H1 (cell line): ENCODE results near the gene YBX1. TPM values are rescaled to one million over a fixed set of nuclear protein-coding genes. Genes with fewer than 3 reads are reported as not detected.

Experiments
- CTCF ChIA-PET: fragments of 300-600 bp; sonication (Branson Sonifier 250); formaldehyde crosslinking; loops from one replicate; lab custom pipeline; 2021; ENCODE audit not compliant: partially characterized antibody; lab: Charles Lee
- POLR2A ChIA-PET: fragments of 300-600 bp; sonication (Branson Sonifier 250); formaldehyde crosslinking; loops from one replicate; lab custom pipeline; 2021; ENCODE audit warnings: inconsistent platforms; ENCODE audit not compliant: partially characterized antibody; lab: Charles Lee
- DNase-seq, 2 experiments: peaks; one replicate each; pipeline versions ENCODE4 v3.0.0 to v3.0.0-alpha.2; 2010 to 2022; ENCODE audit warnings: low spot score in 2 of 2, low read depth in 1 of 2, mixed read lengths in 1 of 2
- FAIRE-seq: peaks from 2 replicates; lab custom pipeline; 2011; peaks lifted over from hg19 to GRCh38; lab: Jason Lieb, UNC
- H2AFZ ChIP-seq: 2 replicates; pipeline ENCODE4 v1.8.1; 2012; ENCODE audit warnings: low read length, inconsistent platforms
- H2AK5ac ChIP-seq: 2 replicates; pipeline ENCODE4 v1.6.1; 2013; ENCODE audit warnings: low read depth, low read length
- H2BK120ac ChIP-seq: replicated peaks from 2 replicates; pipeline ENCODE3; 2013; ENCODE audit warnings: low read depth, low read length, inconsistent platforms
- H2BK12ac ChIP-seq: 2 replicates; pipeline ENCODE4 v1.6.1; 2013; ENCODE audit warnings: low read depth, low read length
- H2BK15ac ChIP-seq: 2 replicates; pipeline ENCODE4 v1.6.1; 2013; ENCODE audit warnings: low read length
- H2BK20ac ChIP-seq: 2 replicates; pipeline ENCODE4 v1.6.1; 2013; ENCODE audit warnings: low read length
- H2BK5ac ChIP-seq: 2 replicates; pipeline ENCODE4 v1.6.1; 2013; ENCODE audit warnings: low read depth, low read length
- H3K14ac ChIP-seq: 2 replicates; pipeline ENCODE4 v1.6.1; 2013; ENCODE audit warnings: inconsistent platforms; ENCODE audit not compliant: insufficient read length
- H3K18ac ChIP-seq: 2 replicates; pipeline ENCODE4 v1.6.1; 2013; ENCODE audit warnings: low read length; ENCODE audit errors: extremely low read depth
- H3K23ac ChIP-seq: 2 replicates; pipeline ENCODE4 v1.6.1; 2013; ENCODE audit warnings: inconsistent platforms; ENCODE audit not compliant: insufficient read length
- H3K23me2 ChIP-seq: 2 replicates; pipeline ENCODE4 v1.6.1; 2013; ENCODE audit warnings: low read depth, low read length
- H3K27ac ChIP-seq: 2 replicates; pipeline ENCODE4 v1.6.1; 2011; ENCODE audit warnings: low read depth, low read length, inconsistent platforms
- H3K27me3 ChIP-seq, 4 experiments: replicated peaks in 1 of 4; 1 replicate in 1 of 4; 2 replicates in 3 of 4; pipeline versions ENCODE4 v1.6.1 to v1.8.1; 2011 to 2013; ENCODE audit warnings: low read length in 3 of 4, mild to moderate bottlenecking in 3 of 4, inconsistent platforms in 2 of 4, mixed read lengths in 2 of 4, moderate library complexity in 1 of 4; ENCODE audit not compliant: control insufficient read depth in 3 of 4, insufficient read depth in 3 of 4; ENCODE audit errors: extremely low read depth in 1 of 4
- H3K36me3 ChIP-seq, 4 experiments: 2 replicates each; pipeline versions ENCODE4 v1.6.1 to v1.8.1; 2011 to 2013; ENCODE audit warnings: mild to moderate bottlenecking in 4 of 4, low read length in 3 of 4, moderate library complexity in 2 of 4, control low read depth in 1 of 4, inconsistent platforms in 1 of 4; ENCODE audit not compliant: insufficient read depth in 4 of 4, control insufficient read depth in 2 of 4
- H3K4ac ChIP-seq: replicated peaks from 2 replicates; pipeline ENCODE3; 2013; ENCODE audit warnings: low read length, low read depth, mixed read lengths, inconsistent platforms; ENCODE audit not compliant: insufficient read length
- H3K4me1 ChIP-seq, 4 experiments: replicated peaks in 1 of 4; 1 replicate in 1 of 4; 2 replicates in 3 of 4; pipeline versions ENCODE4 v1.6.1 to v1.8.1; 2011 to 2013; ENCODE audit warnings: low read length in 3 of 4, inconsistent platforms in 2 of 4, mixed read lengths in 1 of 4; ENCODE audit not compliant: insufficient read depth in 4 of 4, control insufficient read depth in 3 of 4
- H3K4me2 ChIP-seq, 2 experiments: 2 replicates each; pipeline versions ENCODE4 v1.6.1 to v1.8.1; 2011 to 2013; ENCODE audit warnings: low read depth in 2 of 2, low read length in 2 of 2, control low read depth in 1 of 2, inconsistent platforms in 1 of 2, mild to moderate bottlenecking in 1 of 2; ENCODE audit not compliant: insufficient read depth in 1 of 2
- H3K4me3 ChIP-seq, 4 experiments: fragments of 200-600, 300-600 bp in 1 of 4; sonication (generic), shearing (Covaris generic), sonication (Bioruptor Twin) in 1 of 4; 2 replicates each; pipeline versions ENCODE4 v1.5.1 to v1.8.1; 2011 to 2016; ENCODE audit warnings: low read length in 4 of 4, low read depth in 3 of 4, control low read depth in 2 of 4, inconsistent platforms in 2 of 4, mild to moderate bottlenecking in 2 of 4, mixed read lengths in 1 of 4, moderate library complexity in 1 of 4; ENCODE audit not compliant: insufficient read depth in 2 of 4; ENCODE audit errors: extremely low read depth in 1 of 4
- H3K56ac ChIP-seq: replicated peaks from 2 replicates; pipeline ENCODE3; 2013; ENCODE audit warnings: low read depth, mild to moderate bottlenecking, mixed read lengths, low read length, inconsistent platforms; ENCODE audit not compliant: insufficient read length
- H3K79me1 ChIP-seq: 2 replicates; pipeline ENCODE4 v1.6.1; 2013; ENCODE audit warnings: low read depth, low read length, control low read depth
- H3K79me2 ChIP-seq, 2 experiments: 2 replicates each; pipeline versions ENCODE4 v1.6.1 to v1.8.1; 2012 to 2013; ENCODE audit warnings: low read length in 2 of 2, mild to moderate bottlenecking in 2 of 2, inconsistent platforms in 1 of 2; ENCODE audit not compliant: insufficient read depth in 2 of 2, control insufficient read depth in 1 of 2
- H3K9ac ChIP-seq, 4 experiments: replicated peaks in 1 of 4; 1 replicate in 1 of 4; 2 replicates in 3 of 4; pipeline versions ENCODE4 v1.6.1 to v1.8.1; 2011 to 2013; ENCODE audit warnings: low read depth in 3 of 4, low read length in 3 of 4, control low read depth in 2 of 4, mild to moderate bottlenecking in 2 of 4, moderate library complexity in 2 of 4, inconsistent platforms in 1 of 4; ENCODE audit errors: extremely low read depth in 1 of 4
- H3K9me3 ChIP-seq, 2 experiments: 2 replicates each; pipeline versions ENCODE4 v1.6.1 to v1.8.1; 2012 to 2013; ENCODE audit warnings: mild to moderate bottlenecking in 2 of 2, moderate library complexity in 2 of 2, control low read depth in 1 of 2, inconsistent platforms in 1 of 2, low read depth in 1 of 2, low read length in 1 of 2, mixed read lengths in 1 of 2; ENCODE audit not compliant: insufficient read depth in 2 of 2
- H4K20me1 ChIP-seq, 2 experiments: replicated peaks in 1 of 2; 2 replicates each; pipeline versions ENCODE3 to v1.8.1; 2011 to 2013; ENCODE audit warnings: inconsistent platforms in 2 of 2, low read length in 2 of 2, mild to moderate bottlenecking in 1 of 2; ENCODE audit not compliant: insufficient read depth in 2 of 2, control insufficient read depth in 1 of 2
- H4K5ac ChIP-seq: 2 replicates; pipeline ENCODE4 v1.6.1; 2013; ENCODE audit warnings: low read length, low read depth, mixed read lengths, inconsistent platforms; ENCODE audit not compliant: insufficient read length
- H4K8ac ChIP-seq: 2 replicates; pipeline ENCODE4 v1.8.0; 2013; ENCODE audit warnings: mild to moderate bottlenecking, moderate library complexity, low read length, inconsistent platforms; ENCODE audit not compliant: insufficient read depth; ENCODE audit errors: extremely low read depth
- H4K91ac ChIP-seq: replicated peaks from 2 replicates; pipeline ENCODE3; 2013; ENCODE audit warnings: low read length, mixed read lengths, inconsistent platforms; ENCODE audit not compliant: insufficient read length
- ATF3 ChIP-seq: IDR thresholded peaks from 2 replicates; pipeline ENCODE4 v1.6.1; 2011; ENCODE audit warnings: low read depth, mild to moderate bottlenecking, low read length; ENCODE audit not compliant: insufficient read depth
- CHD2 ChIP-seq: IDR thresholded peaks from 2 replicates; pipeline ENCODE4 v1.6.1; 2012; ENCODE audit warnings: low read length, improper control_type of control experiment
- KDM4A ChIP-seq: IDR thresholded peaks from one replicate; pipeline ENCODE4 v1.7.1; 2012; ENCODE audit warnings: low read depth, mild to moderate bottlenecking, moderate library complexity, low read length, inconsistent platforms; ENCODE audit not compliant: severe bottlenecking
- NRF1 ChIP-seq: IDR thresholded peaks from 2 replicates; pipeline ENCODE4 v1.6.1; 2011; ENCODE audit warnings: mild to moderate bottlenecking, low read depth, low read length, improper control_type of control experiment
- PHF8 ChIP-seq: fragments of 200-600 bp; sonication (generic); conservative IDR thresholded peaks from 2 replicates; pipeline ENCODE4 v1.7.1; 2012; ENCODE audit warnings: low read depth, mild to moderate bottlenecking, inconsistent platforms, low read length, moderate library complexity
- RXRA ChIP-seq: IDR thresholded peaks from 2 replicates; pipeline ENCODE4 v1.6.1; 2011; ENCODE audit warnings: low read depth, mild to moderate bottlenecking, low read length, moderate library complexity; ENCODE audit not compliant: insufficient read depth
- SUZ12 ChIP-seq: fragments of 200-600 bp; sonication (generic); IDR thresholded peaks from 2 replicates; pipeline ENCODE4 v1.6.1; 2012; ENCODE audit warnings: mild to moderate bottlenecking, inconsistent platforms, low read length, moderate library complexity, mixed read lengths
- WGBS, 2 experiments: shearing (Covaris generic) in 1 of 2; methylation state at CpG; one replicate each; pipeline versions ENCODE4 v1.1.6 to v1.1.7; 2013 to 2015; ENCODE audit warnings: low lambda C conversion rate in 2 of 2, mixed read lengths in 2 of 2, inconsistent platforms in 1 of 2, low coverage in 1 of 2, missing lambda C conversion rate in 1 of 2; ENCODE audit not compliant: insufficient replicate concordance in 2 of 2, insufficient coverage in 1 of 2, insufficient read length in 1 of 2; ENCODE audit errors: extremely low coverage in 1 of 2, missing lambda C conversion rate in 1 of 2; 5-methylcytosine and 5-hydroxymethylcytosine counted together
- polyA plus RNA-seq, 7 experiments: library from polyadenylated mRNA; depleted of rRNA in 3 of 7; stranded (reverse) in 5 of 7; unstranded in 2 of 7; fragments of >200 nt in 5 of 7; fragments of 200-250 nt in 2 of 7; gene quantifications; 1 replicate in 5 of 7; 2 replicates in 1 of 7; 4 replicates in 1 of 7; pipeline versions ENCODE4 v1.2.1 to v1.2.3, GENCODE V29; 2011 to 2013; ENCODE audit warnings: missing spikeins in 2 of 7, mixed read lengths in 2 of 7
- total RNA-seq: library from RNA; stranded (reverse); fragmentation: NEBNext Ultra II Directional; extraction: Animal tissue kit (Norgen Biotek cat#: 25700); gene quantifications from 2 replicates; pipeline ENCODE4 v1.2.1, GENCODE V29; 2021
- TF ChIP-seq, protein P1 (sequence below): IDR thresholded peaks from 2 replicates; pipeline ENCODE4 v1.6.1; 2012; ENCODE audit warnings: inconsistent platforms

The YBX1 gene
- total and polyA plus RNA-seq, 2 of the 8 experiments (the other 6 are each of a cell fraction or from before 2014, with no cell fraction given): 438 to 1,219 TPM

- WGBS, 2 experiments: 90% methylated on average over 7 of the region's 7 CpGs; no CpG with 5 or more reads in 1 of the 2 experiments
- Histone ChIP-seq H3K4ac (no peak overlapping the region), H4K20me1 (peaks cover 0 to 4% of the 10 kb centered on the region in 2 experiments), H3K27me3 (no peaks in the 10 kb centered on the region), H4K91ac (no peak overlapping the region), H3K36me3 (no peaks in the 10 kb centered on the region), H2AFZ (no peak overlapping the region), H3K23ac (no peak overlapping the region), H2BK12ac (no peak overlapping the region), H3K23me2 (no peaks in the 10 kb centered on the region), H3K18ac (no peak overlapping the region), H3K79me1 (peaks cover 3% of the 10 kb centered on the region; the same call in 1 of the 2 replicates), H3K14ac (no peak overlapping the region), H2AK5ac (no peak overlapping the region), H3K9me3 (no peaks in the 10 kb centered on the region), H2BK5ac (0 out of 2 replicates have a peak overlapping the region, but pooled peaks have one; percentile 9), H3K9ac (no peak overlapping the region; a peak in 1 of 7 replicates), H3K79me2 (no peaks in the 10 kb centered on the region), H3K27ac (no peak overlapping the region), H3K4me2 (no peak overlapping the region), H4K8ac (no peak overlapping the region; the same call in 1 of the 2 replicates), H2BK120ac (no peak overlapping the region), H3K56ac (no peak overlapping the region), H4K5ac (no peak overlapping the region), H3K4me1 (peaks cover 0 to 14% (median 8%) of the 10 kb centered on the region in 4 experiments; a peak in 5 of 7 replicates), H3K4me3 (no peak overlapping the region), H2BK15ac (no peak overlapping the region), H2BK20ac (no peak overlapping the region)
- TF ChIP-seq RXRA: no peak
- TF ChIP-seq SUZ12: no peak
- no peak for TF ChIP-seq NRF1
- no peak for TF ChIP-seq KDM4A
- TF ChIP-seq PHF8: no peak
- no peak for TF ChIP-seq ATF3
- TF ChIP-seq, protein P1, sequence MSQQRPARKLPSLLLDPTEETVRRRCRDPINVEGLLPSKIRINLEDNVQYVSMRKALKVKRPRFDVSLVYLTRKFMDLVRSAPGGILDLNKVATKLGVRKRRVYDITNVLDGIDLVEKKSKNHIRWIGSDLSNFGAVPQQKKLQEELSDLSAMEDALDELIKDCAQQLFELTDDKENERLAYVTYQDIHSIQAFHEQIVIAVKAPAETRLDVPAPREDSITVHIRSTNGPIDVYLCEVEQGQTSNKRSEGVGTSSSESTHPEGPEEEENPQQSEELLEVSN: no peak
- no peak for TF ChIP-seq CHD2
- no peak for FAIRE-seq
- POLR2A ChIA-PET: interaction anchor here (0.7 to 1.4 kb wide), 4 partner anchors 12 to 52 kb away, joined by 3 to 6 read pairs (median 3); partner anchors contain the start of gene YBX1
- DNase-seq: peak in 1 of 2 experiments; percentile 43
- CTCF ChIA-PET: interaction anchor here (0.8 to 6.4 kb wide), 7 partner anchors 12 to 560 kb away, joined by 3 to 62 read pairs (median 5); no protein-coding TSS in a partner anchor
Observed at GRCh38 chr1:42734201-42735035, 52.2 kb downstream of the YBX1 start.
